H1 (cell line): ENCODE results near the gene PDE2A. TPM values are rescaled to one million over a fixed set of nuclear protein-coding genes. Genes with fewer than 3 reads are reported as not detected.

Experiments used
- BRCA1 ChIP-seq: IDR thresholded peaks from 2 replicates; pipeline ENCODE4 v1.6.1; 2012; ENCODE audit warnings: low read depth, low read length, improper control_type of control experiment
- polyA plus RNA-seq, 7 experiments: library from polyadenylated mRNA; depleted of rRNA in 3 of 7; stranded (reverse) in 5 of 7; unstranded in 2 of 7; fragments of >200 nt in 5 of 7; fragments of 200-250 nt in 2 of 7; gene quantifications; 1 replicate in 5 of 7; 2 replicates in 1 of 7; 4 replicates in 1 of 7; pipeline versions ENCODE4 v1.2.1 to v1.2.3, GENCODE V29; 2011 to 2013; ENCODE audit warnings: missing spikeins in 2 of 7, mixed read lengths in 2 of 7
- total RNA-seq: library from RNA; stranded (reverse); fragmentation: NEBNext Ultra II Directional; extraction: Animal tissue kit (Norgen Biotek cat#: 25700); gene quantifications from 2 replicates; pipeline ENCODE4 v1.2.1, GENCODE V29; 2021

Gene PDE2A
- total and polyA plus RNA-seq, 2 of the 8 experiments (the other 6 are each of a cell fraction or from before 2014, with no cell fraction given): 3.4 to 7.1 TPM

DNA sequence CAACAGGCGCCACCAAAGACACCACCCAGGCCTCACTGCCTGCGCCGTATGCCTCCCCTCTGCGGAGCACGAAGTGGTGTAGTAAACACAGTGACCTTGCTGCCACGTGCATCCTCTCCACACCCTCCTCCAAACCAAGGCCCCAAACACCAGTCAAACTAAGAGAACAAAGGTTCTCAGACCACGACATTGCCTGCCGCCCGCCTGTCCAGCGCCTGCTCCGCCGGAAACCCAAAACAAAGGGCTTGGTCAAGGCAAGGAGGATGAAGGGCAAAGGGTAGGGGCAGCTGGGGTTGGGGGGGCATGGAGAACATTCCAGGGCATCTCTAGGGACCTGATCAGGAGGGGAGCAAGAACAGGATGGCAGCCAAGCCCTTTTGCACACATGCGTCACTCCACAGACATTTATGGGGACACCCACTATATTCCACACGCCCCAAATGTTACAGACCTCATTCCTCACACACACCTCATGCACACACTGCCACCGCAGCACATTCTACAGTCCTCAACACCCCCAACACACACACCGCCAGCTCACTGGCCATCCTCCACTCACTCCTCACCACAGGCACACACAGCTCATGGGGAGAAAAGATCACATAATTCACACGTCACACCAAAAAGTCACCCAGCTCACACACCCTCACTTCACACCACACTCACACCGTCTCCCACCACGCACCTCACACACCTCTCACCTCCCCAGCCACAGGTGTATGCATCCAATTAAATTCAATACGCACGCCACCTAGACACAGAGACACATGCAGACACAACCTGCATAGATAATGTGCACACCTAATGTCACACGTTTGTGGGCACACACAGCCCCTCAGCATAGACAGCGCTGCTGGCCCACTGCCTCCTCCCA is 34.5 kb downstream of the PDE2A start (continued):
- no peak for TF ChIP-seq BRCA1
